Progenitor cell of endocrine pancreas (in vitro differentiated cells): ENCODE measurements around the gene PRDX5. TPM values are rescaled to one million over a fixed set of nuclear protein-coding genes. Genes with fewer than 3 reads are reported as not detected.

Source experiments
- DNase-seq: peaks from one replicate; pipeline ENCODE4 v3.0.0; 2021; ENCODE audit warnings: low spot score; ENCODE audit not compliant: unreplicated experiment
- H3K27ac Mint-ChIP-seq: 2 replicates; pipeline ENCODE4 v1.8.0; 2021; ENCODE audit warnings: mild to moderate bottlenecking, moderate library complexity, mixed read lengths
- H3K27me3 Mint-ChIP-seq: 2 replicates; pipeline ENCODE4 v1.8.0; 2021; ENCODE audit warnings: mixed read lengths
- H3K36me3 Mint-ChIP-seq: 2 replicates; pipeline ENCODE4 v1.8.0; 2022; ENCODE audit warnings: mixed read lengths; ENCODE audit not compliant: insufficient read depth
- H3K4me1 Mint-ChIP-seq: 2 replicates; pipeline ENCODE4 v1.8.0; 2021; ENCODE audit warnings: low read depth, mixed read lengths
- H3K4me3 Mint-ChIP-seq: 2 replicates; pipeline ENCODE4 v1.8.0; 2021; ENCODE audit warnings: low read depth, mild to moderate bottlenecking, moderate library complexity, mixed read lengths
- H3K9me3 Mint-ChIP-seq: 2 replicates; pipeline ENCODE4 v1.8.0; 2021; ENCODE audit warnings: low read depth, mixed read lengths
- CTCF ChIP-seq: fragments of 200-600 bp; sonication (generic); IDR thresholded peaks from one replicate; pipeline ENCODE4 v1.5.0; 2021; ENCODE audit warnings: antibody characterized with exemption, mild to moderate bottlenecking; ENCODE audit not compliant: unreplicated experiment
- total RNA-seq: library from RNA; stranded (reverse); gene quantifications from 2 replicates; pipeline ENCODE4 v1.2.1, GENCODE V29; 2021

The PRDX5 gene
- total RNA-seq, 1 donor from 2014 or later = 171 TPM

GRCh38 chr11:64356498-64357411 is 38.8 kb downstream of the PRDX5 start:
- DNase-seq = no peak

GRCh38 chr11:64357446-64357845 is 39.5 kb downstream of the PRDX5 start:
- no peak overlapping the region for H3K27ac Mint-ChIP-seq
- H3K27me3 Mint-ChIP-seq = peaks cover 3% of the 10 kb centered on the region
- H3K36me3 Mint-ChIP-seq = peaks cover 2% of the 10 kb centered on the region
- H3K4me3 Mint-ChIP-seq = no peak overlapping the region
- peaks cover 5% of the 10 kb centered on the region for H3K4me1 Mint-ChIP-seq
- no peak for TF ChIP-seq CTCF
- H3K9me3 Mint-ChIP-seq = no peaks in the 10 kb centered on the region
- DNase-seq = no peak

More at GRCh38 chr11:64356498-64357411, 38.8 kb downstream of the PRDX5 start:
- Mint-ChIP-seq H3K4me1 (peaks cover 5% of the 10 kb centered on the region), H3K36me3 (peaks cover 2% of the 10 kb centered on the region), H3K4me3 (peak overlapping the region; percentile 48), H3K9me3 (no peaks in the 10 kb centered on the region), H3K27me3 (peaks cover 3% of the 10 kb centered on the region), H3K27ac (no peak overlapping the region)
- peak; percentile 50 for TF ChIP-seq CTCF

- TF ChIP-seq CTCF = no peak
- Mint-ChIP-seq H3K4me3 (peak overlapping the region; percentile 41), H3K27ac (no peak overlapping the region), H3K4me1 (peaks cover 5% of the 10 kb centered on the region), H3K27me3 (peaks cover 3% of the 10 kb centered on the region), H3K9me3 (no peaks in the 10 kb centered on the region), H3K36me3 (peaks cover 3% of the 10 kb centered on the region)
- DNase-seq = no peak
These were observed 40.1 kb downstream of the PRDX5 start for GRCh38 chr11:64357904-64358535.

- Mint-ChIP-seq H3K27ac (no peak overlapping the region), H3K4me3 (peak overlapping the region; percentile 41), H3K9me3 (no peaks in the 10 kb centered on the region), H3K36me3 (peaks cover 7% of the 10 kb centered on the region), H3K27me3 (peaks cover 3% of the 10 kb centered on the region), H3K4me1 (peaks cover 5% of the 10 kb centered on the region)
- TF ChIP-seq CTCF = no peak
- DNase-seq = no peak
These were observed 40.6 kb downstream of the PRDX5 start for GRCh38 chr11:64358536-64358906.

- Mint-ChIP-seq H3K4me1 (peaks cover 5% of the 10 kb centered on the region), H3K27me3 (peaks cover 3% of the 10 kb centered on the region), H3K4me3 (peak within 1 kb of the TSS; percentile 78), H3K27ac (no peak within 1 kb of the TSS), H3K9me3 (no peaks in the 10 kb centered on the region), H3K36me3 (peaks cover 8% of the 10 kb centered on the region)
- no peak for DNase-seq
- no peak for TF ChIP-seq CTCF
These were observed 41.2 kb downstream of the PRDX5 start, which contains the start of gene RPS6KA4 for GRCh38 chr11:64358907-64359711. TSS of gene RPS6KA4 (plus strand) at chr11:64359162. CDS start at chr11:64359236, 74 bp downstream.
